PC-3 (cell line): ENCODE results near the gene RBMS2. TPM values are rescaled to one million over a fixed set of nuclear protein-coding genes. Genes with fewer than 3 reads are reported as not detected.

Source experiments
- ATAC-seq: fragments of 200-7000 bp; cut with Tn5 transposase; 2 replicates; pipeline ENCODE4 v1.9.1; 2020; ENCODE audit warnings: mild to moderate bottlenecking, moderate library complexity
- BruUV-seq: library from RNA; stranded (reverse); fragments of 400-500 nt; replicated peaks from 2 replicates; lab custom pipeline; 2021; lab: Mats Ljungman, UMichigan
- CTCF ChIA-PET: fragments of 300-600 bp; sonication (Branson Sonifier 250); formaldehyde crosslinking; loops from one replicate; lab custom pipeline; 2022; ENCODE audit warnings: antibody characterized with exemption; lab: Charles Lee
- POLR2A ChIA-PET: fragments of 300-600 bp; sonication (Branson Sonifier 250); formaldehyde crosslinking; loops from one replicate; lab custom pipeline; 2022; ENCODE audit warnings: antibody characterized with exemption; ENCODE audit not compliant: unreplicated experiment; lab: Charles Lee
- DNase-seq: peaks from one replicate; pipeline ENCODE4 v3.0.0-alpha.2; 2015
- H2AFZ ChIP-seq: fragments of 300-600 bp; sonication (generic); 2 replicates; pipeline ENCODE4 v1.6.0; 2016; ENCODE audit warnings: antibody characterized with exemption, low read length
- H3F3A ChIP-seq: fragments of 300-600 bp; sonication (generic); one replicate; pipeline ENCODE4 v1.6.0; 2017; ENCODE audit warnings: antibody characterized with exemption, low read length, control low read depth, mild to moderate bottlenecking; ENCODE audit not compliant: unreplicated experiment
- H3K27ac ChIP-seq: fragments of 300-600 bp; sonication (generic); 2 replicates; pipeline ENCODE4 v1.5.1; 2016; ENCODE audit warnings: mild to moderate bottlenecking, low read length
- H3K27me3 ChIP-seq: fragments of 300-600 bp; sonication (generic); 2 replicates; pipeline ENCODE4 v1.6.1; 2016; ENCODE audit warnings: low read length, mixed read lengths
- H3K36me3 ChIP-seq: fragments of 300-600 bp; sonication (generic); 2 replicates; pipeline ENCODE4 v1.6.1; 2016; ENCODE audit warnings: low read depth, mixed run types, low read length, mixed read lengths
- H3K4me1 ChIP-seq: fragments of 300-600 bp; sonication (generic); 2 replicates; pipeline ENCODE4 v1.5.1; 2016; ENCODE audit warnings: low read length; ENCODE audit not compliant: insufficient read depth
- H3K4me2 ChIP-seq: fragments of 300-600 bp; sonication (generic); 2 replicates; pipeline ENCODE4 v1.6.0; 2016; ENCODE audit warnings: low read length
- H3K4me3 ChIP-seq: fragments of 300-600 bp; sonication (generic); 2 replicates; pipeline ENCODE4 v1.5.1; 2016; ENCODE audit warnings: mild to moderate bottlenecking, low read length, mixed read lengths
- H3K79me2 ChIP-seq: fragments of 300-600 bp; sonication (generic); 2 replicates; pipeline ENCODE4 v1.6.1; 2017; ENCODE audit warnings: low read length, mixed read lengths
- H3K9ac ChIP-seq: fragments of 300-600 bp; sonication (generic); 2 replicates; pipeline ENCODE4 v1.6.0; 2016; ENCODE audit warnings: mild to moderate bottlenecking, low read length
- H3K9me2 ChIP-seq: fragments of 300-600 bp; sonication (generic); replicated peaks from 2 replicates; pipeline ENCODE4 v1.6.1; 2016; ENCODE audit warnings: mixed run types, low read length, mixed read lengths
- H3K9me3 ChIP-seq: fragments of 300-600 bp; sonication (generic); 2 replicates; pipeline ENCODE4 v1.6.1; 2016; ENCODE audit warnings: low read length, mixed read lengths
- H4K20me1 ChIP-seq: fragments of 300-600 bp; sonication (generic); 2 replicates; pipeline ENCODE4 v1.6.1; 2016; ENCODE audit warnings: low read length, mixed read lengths
- CTCF ChIP-seq: fragments of 300-600 bp; sonication (generic); conservative IDR thresholded peaks from 2 replicates; pipeline ENCODE4 v1.5.1; 2017; ENCODE audit warnings: antibody characterized with exemption, low read depth, mild to moderate bottlenecking, low read length
- EZH2 ChIP-seq: fragments of 300-600 bp; sonication (generic); IDR thresholded peaks from one replicate; pipeline ENCODE4 v1.6.1; 2017; ENCODE audit warnings: antibody characterized with exemption, mild to moderate bottlenecking, low read length; ENCODE audit not compliant: unreplicated experiment
- EZH2phosphoT487 ChIP-seq: fragments of 300-600 bp; sonication (generic); IDR thresholded peaks from 2 replicates; pipeline ENCODE4 v1.6.1; 2018; ENCODE audit warnings: mild to moderate bottlenecking, antibody characterized with exemption, low read length, borderline replicate concordance
- intact Hi-C: fragments of 100-400 bp; cut with micrococcal nuclease; formaldehyde crosslinking; loops from 2 replicates; pipeline ENCODE4 v1.9.0; 2023
- total RNA-seq: library from RNA; depleted of rRNA; stranded (reverse); fragments of >200 nt; gene quantifications from 2 replicates; pipeline ENCODE4 v1.2.3, GENCODE V29; 2014

The RBMS2 gene
- total RNA-seq, 1 experiment from 2014 or later: 10.2 TPM

GRCh38 chr12:56476143-56476542 lies 45.5 kb upstream of the RBMS2 start:
- ATAC-seq (no peak), DNase-seq (no peak)
- Histone ChIP-seq H3F3A (no peaks in the 10 kb centered on the region), H3K4me3 (no peak overlapping the region), H3K9me3 (no peaks in the 10 kb centered on the region), H2AFZ (no peak overlapping the region), H3K79me2 (peaks cover 4% of the 10 kb centered on the region), H3K9me2 (no peaks in the 10 kb centered on the region), H4K20me1 (no peaks in the 10 kb centered on the region), H3K9ac (no peak overlapping the region), H3K27me3 (no peaks in the 10 kb centered on the region), H3K4me1 (no peaks in the 10 kb centered on the region), H3K36me3 (no peaks in the 10 kb centered on the region), H3K27ac (no peak overlapping the region), H3K4me2 (no peak overlapping the region)
- BruUV-seq: no TSS peak
- TF ChIP-seq EZH2phosphoT487 (no peak), CTCF (no peak), EZH2 (no peak)
- intact Hi-C loops: no loop called here
- CTCF ChIA-PET: no interaction called here
- POLR2A ChIA-PET: no interaction called here

GRCh38 chr12:56476972-56477432 lies 44.6 kb upstream of the RBMS2 start:
- Histone ChIP-seq H3K4me1 (no peaks in the 10 kb centered on the region), H4K20me1 (no peaks in the 10 kb centered on the region), H3K9me2 (no peaks in the 10 kb centered on the region), H3F3A (no peaks in the 10 kb centered on the region), H3K27ac (no peak overlapping the region), H2AFZ (no peak overlapping the region), H3K4me3 (no peak overlapping the region), H3K27me3 (no peaks in the 10 kb centered on the region), H3K9ac (no peak overlapping the region), H3K36me3 (no peaks in the 10 kb centered on the region), H3K4me2 (no peak overlapping the region), H3K9me3 (no peaks in the 10 kb centered on the region), H3K79me2 (no peaks in the 10 kb centered on the region)
- DNase-seq: peak; percentile 40
- no TSS peak for BruUV-seq
- ChIA-PET POLR2A (no interaction called here), CTCF (no interaction called here)
- ATAC-seq: peak; percentile 29; the same call in 1 of the 2 replicates
- intact Hi-C loops: no loop called here
- no peak for TF ChIP-seq CTCF
- TF ChIP-seq EZH2: no peak
- no peak for TF ChIP-seq EZH2phosphoT487

- no peak for ATAC-seq
- CTCF ChIA-PET: no interaction called here
Observed at GRCh38 chr12:56477521-56478225, 43.9 kb upstream of the RBMS2 start.

More at GRCh38 chr12:56477521-56478225, 43.9 kb upstream of the RBMS2 start:
- no TSS peak for BruUV-seq
- Histone ChIP-seq H2AFZ (no peak overlapping the region), H3K9ac (no peak overlapping the region), H3K27me3 (no peaks in the 10 kb centered on the region), H3K4me1 (no peaks in the 10 kb centered on the region), H3K4me3 (no peak overlapping the region), H3K9me2 (no peaks in the 10 kb centered on the region), H3K4me2 (no peak overlapping the region), H4K20me1 (no peaks in the 10 kb centered on the region), H3K27ac (no peak overlapping the region), H3K36me3 (no peaks in the 10 kb centered on the region), H3K79me2 (no peaks in the 10 kb centered on the region), H3F3A (no peaks in the 10 kb centered on the region), H3K9me3 (no peaks in the 10 kb centered on the region)
- TF ChIP-seq CTCF: no peak
- TF ChIP-seq EZH2phosphoT487: no peak
- no peak for TF ChIP-seq EZH2
- POLR2A ChIA-PET: no interaction called here
- DNase-seq: no peak
- intact Hi-C loops: no loop called here
